ENCODE results near the gene ISG15. TPM values are rescaled to one million over a fixed set of nuclear protein-coding genes. Genes with fewer than 3 reads are reported as not detected.
"Not testable (repeated sequence)": the region's sequence is repeated elsewhere in the genome, so short reads cannot be mapped to it uniquely, and the experiment has no call there.

Gene ISG15
- total and polyA plus RNA-seq, 8 donors = 8.3 to 90.0 (median 15.7) TPM

- Histone ChIP-seq H3K27me3 (peaks cover 0 to 49% of the 10 kb centered on the region in 2 donors), H3K9me3 (peaks cover 0 to 9% of the 10 kb centered on the region in 2 donors), H3K36me3 (no peaks in the 10 kb centered on the region), H3K27ac (no peak overlapping the region), H3K4me1 (no peaks in the 10 kb centered on the region), H3K4me3 (no peak overlapping the region)
- ATAC-seq (no peak), DNase-seq (no peak)
- no peak for TF ChIP-seq CTCF (IDR thresholded peaks at IDR 0.05)
- intact Hi-C loops (cut with DNase I) = no loop called here
Observed at GRCh38 chr1:991895-992294, 21.4 kb upstream of the ISG15 start.

GRCh38 chr1:992362-992761 is 20.9 kb upstream of the ISG15 start:
- ATAC-seq (no peak), DNase-seq (no peak)
- TF ChIP-seq CTCF (IDR thresholded peaks at IDR 0.05) = no peak
- H3K36me3 ChIP-seq = no peaks in the 10 kb centered on the region
- no peaks in the 10 kb centered on the region for H3K4me1 ChIP-seq
- no peak overlapping the region for H3K27ac ChIP-seq
- intact Hi-C loops (cut with DNase I) = no loop called here
- peaks cover 0 to 9% of the 10 kb centered on the region in 2 donors for H3K9me3 ChIP-seq
- peaks cover 0 to 53% of the 10 kb centered on the region in 2 donors for H3K27me3 ChIP-seq
- no peak overlapping the region for H3K4me3 ChIP-seq

- Histone ChIP-seq H3K9me3 (peaks cover 0 to 9% of the 10 kb centered on the region in 2 donors), H3K27ac (no peak overlapping the region), H3K27me3 (peaks cover 6 to 65% of the 10 kb centered on the region in 2 donors), H3K4me3 (no peak overlapping the region), H3K4me1 (peaks cover 0 to 5% of the 10 kb centered on the region in 2 donors), H3K36me3 (no peaks in the 10 kb centered on the region)
- ATAC-seq (no peak), DNase-seq (peak in 1 of 4 donors; percentile 54)
- no peak for TF ChIP-seq CTCF (IDR thresholded peaks at IDR 0.05)
- intact Hi-C loops (cut with DNase I) = no loop called here
Observed at GRCh38 chr1:993379-993995, 19.8 kb upstream of the ISG15 start.

- DNase-seq = peak in 1 of 4 donors; percentile 26
- peaks cover 11 to 71% of the 10 kb centered on the region in 2 donors for H3K27me3 ChIP-seq
- ATAC-seq = not testable (repeated sequence)
Observed at GRCh38 chr1:994546-994945, 18.8 kb upstream of the ISG15 start.

GRCh38 chr1:995665-996633 is 17.3 kb upstream of the ISG15 start:
- intact Hi-C loops (cut with DNase I) = no loop called here
- no peak for TF ChIP-seq CTCF (IDR thresholded peaks at IDR 0.05)
- Histone ChIP-seq H3K27ac (no peak overlapping the region), H3K4me3 (no peak overlapping the region), H3K27me3 (peaks cover 11 to 77% of the 10 kb centered on the region in 2 donors), H3K9me3 (peaks cover 0 to 9% of the 10 kb centered on the region in 2 donors), H3K36me3 (no peaks in the 10 kb centered on the region), H3K4me1 (peaks cover 0 to 30% of the 10 kb centered on the region in 2 donors)
- ATAC-seq (no peak), DNase-seq (peak in 1 of 4 donors; percentile 71)

More at GRCh38 chr1:994546-994945, 18.8 kb upstream of the ISG15 start:
- H3K27ac ChIP-seq; H3K36me3 ChIP-seq; intact Hi-C loops (cut with DNase I); H3K4me3 ChIP-seq; H3K9me3 ChIP-seq: not testable (repeated sequence)
- H3K4me1 ChIP-seq = peaks cover 0 to 16% of the 10 kb centered on the region in 2 donors
